Type B pancreatic cell (in vitro differentiated cells): ENCODE data around the gene SERPINB3. TPM values are rescaled to one million over a fixed set of nuclear protein-coding genes. Genes with fewer than 3 reads are reported as not detected.
"Not testable (repeated sequence)": the region's sequence is repeated elsewhere in the genome, so short reads cannot be mapped to it uniquely, and the experiment has no call there.

Experiments
- DNase-seq: peaks from one replicate; pipeline ENCODE4 v3.0.0; 2021; ENCODE audit warnings: mixed read lengths; ENCODE audit not compliant: unreplicated experiment; ENCODE audit errors: extremely low spot score
- H3K27ac Mint-ChIP-seq: 2 replicates; pipeline ENCODE4 v1.8.0; 2021; ENCODE audit warnings: mild to moderate bottlenecking, mixed read lengths
- H3K27me3 Mint-ChIP-seq: 2 replicates; pipeline ENCODE4 v1.8.0; 2021; ENCODE audit warnings: mixed read lengths
- H3K36me3 Mint-ChIP-seq: 2 replicates; pipeline ENCODE4 v1.8.0; 2021; ENCODE audit warnings: mixed read lengths
- H3K4me1 Mint-ChIP-seq: one replicate; pipeline ENCODE4 v1.8.0; 2021; ENCODE audit warnings: mixed read lengths; ENCODE audit not compliant: unreplicated experiment
- H3K4me3 Mint-ChIP-seq: 2 replicates; pipeline ENCODE4 v1.8.0; 2021; ENCODE audit warnings: mild to moderate bottlenecking, mixed read lengths
- H3K9me3 Mint-ChIP-seq: 2 replicates; pipeline ENCODE4 v1.8.0; 2021; ENCODE audit warnings: mixed read lengths
- CTCF ChIP-seq: fragments of 200-600 bp; sonication (generic); conservative IDR thresholded peaks from 2 replicates; pipeline ENCODE4 v1.5.0; 2021; ENCODE audit warnings: antibody characterized with exemption, mild to moderate bottlenecking
- long read RNA-seq: library from polyadenylated mRNA; unstranded; transcript quantifications from one replicate; pipeline ENCODE4 v2.0.0, GENCODE V29; 2020
- total RNA-seq: library from RNA; stranded (reverse); gene quantifications from 2 replicates; pipeline ENCODE4 v1.2.1, GENCODE V29; 2021; ENCODE audit warnings: low replicate concordance

The SERPINB3 gene
- total RNA-seq = 0.86 and 0.94 TPM in 2 replicates
- long read RNA-seq, transcript SERPINB3-201 (8 exons, 1,777 nt) = major isoform, 13 of 13 reads
- long read RNA-seq, partial matches to known transcripts = 0 of 13 reads
- long read RNA-seq, other reads (novel, unspliced or antisense) = 0 of 13 reads

DNA sequence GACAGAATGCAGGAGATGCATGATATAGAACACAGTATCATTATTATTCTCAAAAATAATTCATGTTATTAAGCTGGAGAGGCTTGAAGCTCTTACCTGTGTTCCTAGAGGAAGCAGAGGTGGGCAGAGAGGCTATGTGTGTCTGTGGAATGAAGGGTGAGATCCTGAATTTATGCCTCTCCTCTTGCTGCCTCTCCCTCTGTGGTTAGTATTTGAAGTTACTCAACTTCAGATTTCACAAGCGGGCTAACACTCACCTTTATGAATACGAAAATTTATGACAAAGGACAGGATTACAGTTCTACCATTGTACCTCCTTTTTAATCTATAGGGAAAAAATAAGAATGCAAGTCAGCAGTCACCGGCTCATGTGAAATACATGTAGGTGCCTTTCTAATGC, at the start of gene SERPINB3:
TSS of gene SERPINB3 (minus strand) at position 144 of the 400 bp plus-strand sequence. CDS start 677 bp downstream, outside the sequence.
- not testable (repeated sequence) for H3K4me3 Mint-ChIP-seq, H3K27ac Mint-ChIP-seq, DNase-seq, H3K27me3 Mint-ChIP-seq, H3K9me3 Mint-ChIP-seq, H3K4me1 Mint-ChIP-seq, H3K36me3 Mint-ChIP-seq

- no peaks in the 10 kb centered on the region for H3K4me1 Mint-ChIP-seq
- no peak overlapping the region for H3K4me3 Mint-ChIP-seq
- TF ChIP-seq CTCF = no peak
- H3K27me3 Mint-ChIP-seq = peaks cover 4% of the 10 kb centered on the region
- peaks cover 5% of the 10 kb centered on the region for H3K9me3 Mint-ChIP-seq
- DNase-seq = no peak
- no peaks in the 10 kb centered on the region for H3K36me3 Mint-ChIP-seq
- H3K27ac Mint-ChIP-seq = no peak overlapping the region
These were observed 47.0 kb upstream of the SERPINB3 start for GRCh38 chr18:63708650-63709049.

- Mint-ChIP-seq H3K27ac (no peak overlapping the region), H3K4me1 (no peaks in the 10 kb centered on the region), H3K4me3 (no peak overlapping the region), H3K27me3 (peaks cover 7% of the 10 kb centered on the region), H3K36me3 (no peaks in the 10 kb centered on the region), H3K9me3 (no peaks in the 10 kb centered on the region)
- DNase-seq = no peak
- no peak for TF ChIP-seq CTCF
These were observed 46.1 kb upstream of the SERPINB3 start for GRCh38 chr18:63707816-63708215.

GRCh38 chr18:63705401-63705800, 43.7 kb upstream of the SERPINB3 start:
- Mint-ChIP-seq H3K4me1 (no peaks in the 10 kb centered on the region), H3K4me3 (no peak overlapping the region), H3K36me3 (no peaks in the 10 kb centered on the region), H3K9me3 (no peaks in the 10 kb centered on the region), H3K27ac (no peak overlapping the region), H3K27me3 (peaks cover 16% of the 10 kb centered on the region)
- DNase-seq = no peak
- TF ChIP-seq CTCF = no peak

- DNase-seq = no peak
- TF ChIP-seq CTCF = no peak
- Mint-ChIP-seq H3K27ac (no peak within 1 kb of the TSS), H3K4me3 (no peak within 1 kb of the TSS), H3K27me3 (peaks cover 16% of the 10 kb centered on the region), H3K36me3 (no peaks in the 10 kb centered on the region), H3K4me1 (no peaks in the 10 kb centered on the region), H3K9me3 (no peaks in the 10 kb centered on the region)
These were observed 41.0 kb upstream of the SERPINB3 start, which contains the start of gene SERPINB11 for GRCh38 chr18:63702660-63703059. SERPINB11 (plus strand) TSS chr18:63702960; CDS start chr18:63710194, 7,234 bp downstream.

GRCh38 chr18:63701952-63702351, 40.3 kb upstream of the SERPINB3 start:
- TF ChIP-seq CTCF = no peak

More at GRCh38 chr18:63701952-63702351, 40.3 kb upstream of the SERPINB3 start:
- Mint-ChIP-seq H3K27ac (no peak overlapping the region), H3K9me3 (no peaks in the 10 kb centered on the region), H3K27me3 (peaks cover 16% of the 10 kb centered on the region), H3K36me3 (no peaks in the 10 kb centered on the region), H3K4me1 (no peaks in the 10 kb centered on the region), H3K4me3 (no peak overlapping the region)
- DNase-seq = no peak
